HG03378 (cell line): ENCODE measurements around the gene POLE3.
"Not testable (repeated sequence)": the region's sequence is repeated elsewhere in the genome, so short reads cannot be mapped to it uniquely, and the experiment has no call there.

Source experiments
- ATAC-seq: cut with Tn5 transposase; IDR thresholded peaks from one replicate; pipeline ENCODE4 v1.9.1; 2021; ENCODE audit warnings: mild to moderate bottlenecking, moderate library complexity; ENCODE audit not compliant: unreplicated experiment

Gene POLE3

GRCh38 chr9:113410207-113410864 lies at the start of gene POLE3, which contains the start of gene C9orf43:
Gene POLE3, minus strand, starts transcription at chr9:113410675. Its CDS starts 382 bp downstream, at chr9:113410293.
Gene C9orf43, plus strand, starts transcription at chr9:113410747. Its CDS starts 2,747 bp downstream, at chr9:113413494.
- peak; percentile 77 for ATAC-seq

- no peak for ATAC-seq
Measured at GRCh38 chr9:113456235-113456634, 45.8 kb upstream of the POLE3 start.

GRCh38 chr9:113454914-113455761 lies 44.7 kb upstream of the POLE3 start:
- no peak for ATAC-seq

GRCh38 chr9:113452113-113452605 lies 41.7 kb upstream of the POLE3 start:
- ATAC-seq = no peak

GRCh38 chr9:113449376-113449775 lies 38.9 kb upstream of the POLE3 start:
- no peak for ATAC-seq

- ATAC-seq = no peak
Measured at GRCh38 chr9:113446323-113446740, 35.9 kb upstream of the POLE3 start.

- no peak for ATAC-seq
Measured at GRCh38 chr9:113444736-113445135, 34.3 kb upstream of the POLE3 start.

GRCh38 chr9:113437716-113438115 lies 27.2 kb upstream of the POLE3 start:
- ATAC-seq = not testable (repeated sequence)

- no peak for ATAC-seq
Measured at GRCh38 chr9:113436728-113437515, 26.4 kb upstream of the POLE3 start.

GRCh38 chr9:113431191-113431590 lies 20.7 kb upstream of the POLE3 start:
- ATAC-seq = no peak

- no peak for ATAC-seq
Measured at GRCh38 chr9:113428062-113428615, 17.7 kb upstream of the POLE3 start.

- no peak for ATAC-seq
Measured at GRCh38 chr9:113427629-113428028, 17.2 kb upstream of the POLE3 start.

GRCh38 chr9:113426701-113427100 lies 16.2 kb upstream of the POLE3 start:
- ATAC-seq = no peak

- ATAC-seq = no peak
Measured at GRCh38 chr9:113425072-113425471, 14.6 kb upstream of the POLE3 start.

- ATAC-seq = no peak
Measured at GRCh38 chr9:113421726-113422125, 11.3 kb upstream of the POLE3 start.

GRCh38 chr9:113417370-113417769 lies 6.9 kb upstream of the POLE3 start:
- no peak for ATAC-seq

GRCh38 chr9:113416149-113416721 lies 5.8 kb upstream of the POLE3 start:
- peak; percentile 92 for ATAC-seq

GRCh38 chr9:113409883-113410206 lies 630 bp downstream of the POLE3 start:
- no peak for ATAC-seq

GRCh38 chr9:113409481-113409880 lies 994 bp downstream of the POLE3 start:
- no peak for ATAC-seq

GRCh38 chr9:113406873-113407511 lies 3.5 kb downstream of the POLE3 start:
- ATAC-seq = peak; percentile 43
